Aortic smooth muscle cell (primary cell): ENCODE measurements around the gene SPPL2C. TPM values are rescaled to one million over a fixed set of nuclear protein-coding genes. Genes with fewer than 3 reads are reported as not detected.

Experiments used
- total RNA-seq: library from RNA; depleted of rRNA; stranded (reverse); fragments of >200 nt; gene quantifications from 2 replicates; pipeline ENCODE4 v1.2.3, GENCODE V29; 2014

Gene SPPL2C, protein sequence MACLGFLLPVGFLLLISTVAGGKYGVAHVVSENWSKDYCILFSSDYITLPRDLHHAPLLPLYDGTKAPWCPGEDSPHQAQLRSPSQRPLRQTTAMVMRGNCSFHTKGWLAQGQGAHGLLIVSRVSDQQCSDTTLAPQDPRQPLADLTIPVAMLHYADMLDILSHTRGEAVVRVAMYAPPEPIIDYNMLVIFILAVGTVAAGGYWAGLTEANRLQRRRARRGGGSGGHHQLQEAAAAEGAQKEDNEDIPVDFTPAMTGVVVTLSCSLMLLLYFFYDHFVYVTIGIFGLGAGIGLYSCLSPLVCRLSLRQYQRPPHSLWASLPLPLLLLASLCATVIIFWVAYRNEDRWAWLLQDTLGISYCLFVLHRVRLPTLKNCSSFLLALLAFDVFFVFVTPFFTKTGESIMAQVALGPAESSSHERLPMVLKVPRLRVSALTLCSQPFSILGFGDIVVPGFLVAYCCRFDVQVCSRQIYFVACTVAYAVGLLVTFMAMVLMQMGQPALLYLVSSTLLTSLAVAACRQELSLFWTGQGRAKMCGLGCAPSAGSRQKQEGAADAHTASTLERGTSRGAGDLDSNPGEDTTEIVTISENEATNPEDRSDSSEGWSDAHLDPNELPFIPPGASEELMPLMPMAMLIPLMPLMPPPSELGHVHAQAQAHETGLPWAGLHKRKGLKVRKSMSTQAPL
- not detected in 2 replicates for total RNA-seq

DNA sequence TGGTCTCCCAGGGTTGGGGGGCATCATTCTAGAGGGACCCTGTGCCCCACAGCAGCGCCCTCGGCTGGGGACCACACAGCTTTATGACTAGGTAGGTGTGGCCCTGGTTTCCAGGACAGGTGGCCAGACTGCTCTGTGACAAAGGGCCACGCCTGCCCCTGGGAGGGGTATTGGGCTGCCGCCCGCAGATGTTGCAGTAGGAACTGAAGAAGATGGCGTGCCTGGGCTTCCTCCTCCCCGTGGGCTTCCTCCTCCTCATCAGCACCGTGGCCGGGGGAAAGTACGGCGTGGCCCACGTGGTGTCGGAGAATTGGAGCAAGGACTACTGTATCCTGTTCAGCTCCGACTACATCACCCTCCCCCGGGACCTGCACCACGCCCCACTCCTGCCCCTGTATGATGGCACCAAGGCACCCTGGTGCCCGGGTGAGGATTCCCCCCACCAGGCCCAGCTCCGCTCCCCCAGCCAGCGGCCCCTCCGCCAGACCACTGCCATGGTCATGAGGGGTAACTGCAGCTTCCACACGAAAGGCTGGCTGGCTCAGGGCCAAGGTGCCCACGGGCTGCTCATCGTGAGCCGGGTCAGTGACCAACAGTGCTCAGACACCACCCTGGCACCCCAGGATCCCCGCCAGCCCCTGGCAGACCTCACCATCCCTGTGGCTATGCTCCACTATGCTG, at the start of gene SPPL2C:
SPPL2C (plus strand) TSS at position 187 of the 681 bp plus-strand sequence; CDS start at position 213, 26 bp downstream.

DNA sequence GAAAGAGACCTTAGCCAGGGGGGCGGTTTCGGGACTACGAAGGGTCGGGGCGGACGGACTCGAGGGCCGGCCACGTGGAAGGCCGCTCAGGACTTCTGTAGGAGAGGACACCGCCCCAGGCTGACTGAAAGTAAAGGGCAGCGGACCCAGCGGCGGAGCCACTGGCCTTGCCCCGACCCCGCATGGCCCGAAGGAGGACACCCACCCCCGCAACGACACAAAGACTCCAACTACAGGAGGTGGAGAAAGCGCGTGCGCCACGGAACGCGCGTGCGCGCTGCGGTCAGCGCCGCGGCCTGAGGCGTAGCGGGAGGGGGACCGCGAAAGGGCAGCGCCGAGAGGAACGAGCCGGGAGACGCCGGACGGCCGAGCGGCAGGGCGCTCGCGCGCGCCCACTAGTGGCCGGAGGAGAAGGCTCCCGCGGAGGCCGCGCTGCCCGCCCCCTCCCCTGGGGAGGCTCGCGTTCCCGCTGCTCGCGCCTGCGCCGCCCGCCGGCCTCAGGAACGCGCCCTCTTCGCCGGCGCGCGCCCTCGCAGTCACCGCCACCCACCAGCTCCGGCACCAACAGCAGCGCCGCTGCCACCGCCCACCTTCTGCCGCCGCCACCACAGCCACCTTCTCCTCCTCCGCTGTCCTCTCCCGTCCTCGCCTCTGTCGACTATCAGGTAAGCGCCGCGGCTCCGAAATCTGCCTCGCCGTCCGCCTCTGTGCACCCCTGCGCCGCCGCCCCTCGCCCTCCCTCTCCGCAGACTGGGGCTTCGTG, 49.5 kb downstream of the SPPL2C start, which contains the start of gene MAPT:
MAPT (plus strand) TSS at position 533 of the 763 bp plus-strand sequence. CDS start 67,784 bp downstream, outside the sequence.

Other genes with a start within 250 kb of the SPPL2C start
- not detected in 2 replicates for gene CRHR1, start 60.6 kb upstream of the SPPL2C start, total RNA-seq
- gene MAPT, start 49.7 kb downstream of the SPPL2C start, total RNA-seq = 0.13 and 0.19 TPM in 2 replicates
- gene STH, start 154.4 kb downstream of the SPPL2C start, total RNA-seq = not detected in 2 replicates